Measurements from ENCODE around the gene CCDC190.

DNA sequence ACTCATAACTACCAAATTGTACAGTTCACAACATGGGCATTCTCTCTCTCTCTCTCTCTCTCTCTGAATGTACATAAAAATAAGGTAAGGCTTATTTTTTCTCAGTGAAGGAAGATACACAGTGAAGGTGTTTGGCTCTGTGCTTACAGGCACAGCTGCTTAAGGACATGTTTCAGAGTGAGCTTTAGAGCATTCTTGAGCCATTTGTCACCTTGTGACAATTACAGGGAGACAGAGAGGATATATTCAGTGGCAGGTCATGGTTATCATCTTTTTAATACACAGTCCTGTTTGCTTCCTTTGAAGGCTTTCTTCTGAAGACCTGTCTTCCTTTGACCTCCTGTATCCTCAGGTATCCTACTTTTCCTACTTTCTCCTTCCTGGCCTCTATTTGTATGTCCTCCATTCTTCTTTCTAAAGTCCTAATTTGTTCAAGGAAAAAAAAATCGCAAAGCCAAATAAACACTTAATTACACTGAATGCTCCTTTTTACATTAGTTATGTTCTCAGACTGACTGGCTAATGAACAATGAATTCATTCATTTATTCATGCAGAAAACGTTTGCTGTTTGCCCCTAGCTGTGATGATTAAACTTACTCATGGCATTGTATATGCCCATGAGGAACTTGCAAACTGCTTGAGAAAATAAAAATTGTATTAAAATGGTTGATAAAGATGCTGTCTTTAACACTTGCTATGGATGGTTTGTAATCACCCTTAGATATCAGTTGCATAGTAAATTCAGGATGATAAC lies 37.0 kb downstream of the CCDC190 start:
- TF ChIP-seq CTCF (IDR thresholded peaks at IDR 0.05) (no peak), TCF7L2 (IDR thresholded peaks at IDR 0.05; ENCODE audit: low read depth, low read length) (no peak), SIN3A (IDR thresholded peaks at IDR 0.05; ENCODE audit: borderline replicate concordance, insufficient read depth, low read depth, low read length) (no peak), POLR2AphosphoS5 (IDR thresholded peaks at IDR 0.05; ENCODE audit: low read depth, low read length) (no peak)

Data from Panc1 (cell line).